K562 (cell line): ENCODE data around the gene KIAA1210.

Source experiments
- ESRRA ChIP-seq: fragments of 450-650 bp; IDR thresholded peaks from 2 replicates; pipeline ENCODE4 v1.6.1; 2014; ENCODE audit warnings: low read depth, mild to moderate bottlenecking, moderate library complexity, borderline replicate concordance
- U2AF2 ChIP-seq: fragments of 200-400 bp; formaldehyde crosslinking; optimal IDR thresholded peaks from 2 replicates; pipeline ENCODE3; 2017; ENCODE audit warnings: low read depth, mild to moderate bottlenecking, low read length
- YY1 ChIP-seq, 3 experiments: IDR thresholded peaks; 2 replicates each; pipeline ENCODE4 v1.6.1; 2011; ENCODE audit warnings: low read length in 2 of 3, mild to moderate bottlenecking in 2 of 3, moderate library complexity in 2 of 3, borderline replicate concordance in 1 of 3, control low read depth in 1 of 3, low read depth in 1 of 3; ENCODE audit not compliant: insufficient read depth in 3 of 3, insufficient replicate concordance in 2 of 3, control insufficient read depth in 1 of 3, insufficient read length in 1 of 3; ENCODE audit errors: extremely low read depth in 1 of 3
- ZNF561 ChIP-seq: fragments of 450-650 bp; formaldehyde crosslinking; conservative IDR thresholded peaks from 2 replicates; pipeline ENCODE4 v1.4.0; 2020; ENCODE audit warnings: mild to moderate bottlenecking, moderate library complexity
- TF ChIP-seq, protein P1 (sequence below): sonication (generic); formaldehyde crosslinking; IDR thresholded peaks from 2 replicates; pipeline ENCODE4 v1.8.0; 2022; ENCODE audit warnings: missing genetic modification reagents, mild to moderate bottlenecking, borderline replicate concordance
- TF ChIP-seq, protein P2 (sequence below), 2 experiments: fragments of 450-650 bp; formaldehyde crosslinking in 1 of 2; IDR thresholded peaks; 2 replicates each; pipeline versions ENCODE4 v1.4.0 to v1.6.1; 2014 to 2020; ENCODE audit warnings: mild to moderate bottlenecking in 2 of 2, borderline replicate concordance in 1 of 2, low read depth in 1 of 2

DNA sequence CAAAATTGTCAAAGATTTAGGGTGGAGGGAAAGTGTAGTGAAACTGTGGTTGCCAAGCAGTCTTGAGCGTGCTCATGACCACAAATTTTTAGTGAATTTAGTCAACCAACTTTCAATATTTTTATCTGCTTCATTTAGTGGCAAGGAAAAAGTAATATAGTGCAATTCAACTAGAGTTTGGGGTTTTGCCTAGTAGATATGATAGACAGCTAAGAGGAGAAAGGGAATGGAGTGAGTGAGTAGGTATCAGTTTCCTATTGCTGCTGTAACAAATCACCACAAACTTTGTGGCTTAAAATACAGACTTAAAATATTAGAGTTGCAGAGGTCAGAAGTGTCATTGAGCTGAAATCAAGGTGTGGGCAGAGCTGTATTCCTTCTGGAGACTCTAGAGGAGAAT is 58.5 kb downstream of the KIAA1210 start:
- TF ChIP-seq YY1 (IDR thresholded peaks at IDR 0.05; ENCODE audit: borderline replicate concordance in 1 of 3, control insufficient read depth in 1 of 3, extremely low read depth in 1 of 3, insufficient read depth in 3 of 3, insufficient read length in 1 of 3, insufficient replicate concordance in 2 of 3, low read depth in 1 of 3, low read length in 2 of 3) (no peak), U2AF2 (no peak), ZNF561 (no peak), ESRRA (no peak)
- TF ChIP-seq, protein P1, sequence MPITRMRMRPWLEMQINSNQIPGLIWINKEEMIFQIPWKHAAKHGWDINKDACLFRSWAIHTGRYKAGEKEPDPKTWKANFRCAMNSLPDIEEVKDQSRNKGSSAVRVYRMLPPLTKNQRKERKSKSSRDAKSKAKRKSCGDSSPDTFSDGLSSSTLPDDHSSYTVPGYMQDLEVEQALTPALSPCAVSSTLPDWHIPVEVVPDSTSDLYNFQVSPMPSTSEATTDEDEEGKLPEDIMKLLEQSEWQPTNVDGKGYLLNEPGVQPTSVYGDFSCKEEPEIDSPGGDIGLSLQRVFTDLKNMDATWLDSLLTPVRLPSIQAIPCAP: no peak
- TF ChIP-seq, protein P2, sequence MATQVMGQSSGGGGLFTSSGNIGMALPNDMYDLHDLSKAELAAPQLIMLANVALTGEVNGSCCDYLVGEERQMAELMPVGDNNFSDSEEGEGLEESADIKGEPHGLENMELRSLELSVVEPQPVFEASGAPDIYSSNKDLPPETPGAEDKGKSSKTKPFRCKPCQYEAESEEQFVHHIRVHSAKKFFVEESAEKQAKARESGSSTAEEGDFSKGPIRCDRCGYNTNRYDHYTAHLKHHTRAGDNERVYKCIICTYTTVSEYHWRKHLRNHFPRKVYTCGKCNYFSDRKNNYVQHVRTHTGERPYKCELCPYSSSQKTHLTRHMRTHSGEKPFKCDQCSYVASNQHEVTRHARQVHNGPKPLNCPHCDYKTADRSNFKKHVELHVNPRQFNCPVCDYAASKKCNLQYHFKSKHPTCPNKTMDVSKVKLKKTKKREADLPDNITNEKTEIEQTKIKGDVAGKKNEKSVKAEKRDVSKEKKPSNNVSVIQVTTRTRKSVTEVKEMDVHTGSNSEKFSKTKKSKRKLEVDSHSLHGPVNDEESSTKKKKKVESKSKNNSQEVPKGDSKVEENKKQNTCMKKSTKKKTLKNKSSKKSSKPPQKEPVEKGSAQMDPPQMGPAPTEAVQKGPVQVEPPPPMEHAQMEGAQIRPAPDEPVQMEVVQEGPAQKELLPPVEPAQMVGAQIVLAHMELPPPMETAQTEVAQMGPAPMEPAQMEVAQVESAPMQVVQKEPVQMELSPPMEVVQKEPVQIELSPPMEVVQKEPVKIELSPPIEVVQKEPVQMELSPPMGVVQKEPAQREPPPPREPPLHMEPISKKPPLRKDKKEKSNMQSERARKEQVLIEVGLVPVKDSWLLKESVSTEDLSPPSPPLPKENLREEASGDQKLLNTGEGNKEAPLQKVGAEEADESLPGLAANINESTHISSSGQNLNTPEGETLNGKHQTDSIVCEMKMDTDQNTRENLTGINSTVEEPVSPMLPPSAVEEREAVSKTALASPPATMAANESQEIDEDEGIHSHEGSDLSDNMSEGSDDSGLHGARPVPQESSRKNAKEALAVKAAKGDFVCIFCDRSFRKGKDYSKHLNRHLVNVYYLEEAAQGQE (IDR thresholded peaks at IDR 0.05; ENCODE audit: borderline replicate concordance): no peak
- TF ChIP-seq, protein P2 (CRISPR knock-in tag; IDR thresholded peaks at IDR 0.05; ENCODE audit: low read depth): no peak
